ENCODE results near the gene CCNY. TPM values are rescaled to one million over a fixed set of nuclear protein-coding genes. Genes with fewer than 3 reads are reported as not detected.

Gene CCNY
- total RNA-seq, 1 experiment from 2014 or later: 53.3 TPM

- H3K4me3 Mint-ChIP-seq: no peak overlapping the region
- DNase-seq (ENCODE audit: low spot score): no peak
- H3K36me3 Mint-ChIP-seq: no peaks in the 10 kb centered on the region
- POLR2A ChIA-PET: no interaction called here
- H3K27me3 Mint-ChIP-seq (ENCODE audit: low read depth): no peaks in the 10 kb centered on the region
- ATAC-seq: peak; percentile 25
- no peak for TF ChIP-seq IRF2 (CRISPR knock-in tag; IDR thresholded peaks at IDR 0.05; ENCODE audit: borderline replicate concordance, low read depth)
- TF ChIP-seq RELA (CRISPR knock-in tag; IDR thresholded peaks at IDR 0.05; ENCODE audit: borderline replicate concordance): no peak
- no peak for TF ChIP-seq ZNF396 (CRISPR knock-in tag; IDR thresholded peaks at IDR 0.05; ENCODE audit: borderline replicate concordance)
- TF ChIP-seq PREB (CRISPR knock-in tag; IDR thresholded peaks at IDR 0.05; ENCODE audit: borderline replicate concordance): no peak
- no peak for TF ChIP-seq OVOL2 (CRISPR knock-in tag; IDR thresholded peaks at IDR 0.05; ENCODE audit: borderline replicate concordance)
- no peak for TF ChIP-seq ZNF423 (CRISPR knock-in tag; IDR thresholded peaks at IDR 0.05)
- TF ChIP-seq GTF2I (CRISPR knock-in tag; conservative IDR thresholded peaks at IDR 0.05): no peak
- no peak for TF ChIP-seq ZNF219 (CRISPR knock-in tag; IDR thresholded peaks at IDR 0.05; ENCODE audit: borderline replicate concordance)
- TF ChIP-seq ZNF425 (CRISPR knock-in tag; conservative IDR thresholded peaks at IDR 0.05): no peak
- TF ChIP-seq ATF2 (CRISPR knock-in tag; IDR thresholded peaks at IDR 0.05; ENCODE audit: borderline replicate concordance, low read depth): no peak
- TF ChIP-seq ATF6 (CRISPR knock-in tag; IDR thresholded peaks at IDR 0.05): no peak
- no peak for TF ChIP-seq SMAD3 (CRISPR knock-in tag; IDR thresholded peaks at IDR 0.05; ENCODE audit: borderline replicate concordance)
- TF ChIP-seq FOXP1 (CRISPR knock-in tag; IDR thresholded peaks at IDR 0.05; ENCODE audit: borderline replicate concordance): no peak
- TF ChIP-seq ATF1 (CRISPR knock-in tag; IDR thresholded peaks at IDR 0.05): no peak
- TF ChIP-seq ARID4B (CRISPR knock-in tag; IDR thresholded peaks at IDR 0.05; ENCODE audit: borderline replicate concordance): no peak
- TF ChIP-seq FOXK1 (CRISPR knock-in tag; IDR thresholded peaks at IDR 0.05): no peak
- no peak for TF ChIP-seq NFATC4 (CRISPR knock-in tag; IDR thresholded peaks at IDR 0.05)
- no peak for TF ChIP-seq EMX1 (CRISPR knock-in tag; IDR thresholded peaks at IDR 0.05)
- no peak for TF ChIP-seq CREM (CRISPR knock-in tag; IDR thresholded peaks at IDR 0.05)
- TF ChIP-seq MXD4 (CRISPR knock-in tag; IDR thresholded peaks at IDR 0.05; ENCODE audit: borderline replicate concordance): no peak
- peaks cover 56% of the 10 kb centered on the region for H3K4me1 Mint-ChIP-seq
- H3K27ac Mint-ChIP-seq: peak overlapping the region; percentile 52
- CTCF ChIA-PET: interaction anchor here (1.2 kb wide), 1 partner anchor 85 kb away, joined by 4 read pairs; no protein-coding TSS in a partner anchor
- H3K9me3 Mint-ChIP-seq: no peaks in the 10 kb centered on the region
Measured at GRCh38 chr10:35416619-35417312, 80.5 kb downstream of the CCNY start.

Measured in WTC11 (cell line).